Upper lobe of right lung (tissue), 1 donor: Measurements from ENCODE around the gene FANCL. TPM values are rescaled to one million over a fixed set of nuclear protein-coding genes. Genes with fewer than 3 reads are reported as not detected.

Experiments used
- ATAC-seq: fragments of 200-7000 bp; cut with Tn5 transposase; one replicate; pipeline ENCODE4 v1.9.1; 2020; ENCODE audit warnings: mild to moderate bottlenecking, moderate library complexity
- DNase-seq: peaks from one replicate; pipeline ENCODE4 v3.0.0-alpha.2; 2020
- H3K27ac ChIP-seq: fragments of 200-600 bp; one replicate; pipeline ENCODE4 v1.8.0; 2022
- H3K27me3 ChIP-seq: fragments of 200-600 bp; one replicate; pipeline ENCODE4 v1.8.0; 2022; ENCODE audit warnings: mild to moderate bottlenecking
- H3K36me3 ChIP-seq: fragments of 200-600 bp; one replicate; pipeline ENCODE4 v1.8.0; 2022
- H3K4me1 ChIP-seq: fragments of 200-600 bp; one replicate; pipeline ENCODE4 v1.8.0; 2022
- H3K4me3 ChIP-seq: fragments of 200-600 bp; one replicate; pipeline ENCODE4 v1.8.0; 2022; ENCODE audit warnings: mild to moderate bottlenecking
- H3K9me3 ChIP-seq: fragments of 200-600 bp; one replicate; pipeline ENCODE4 v1.8.0; 2022
- intact Hi-C: fragments of 100-400 bp; cut with DNase I; formaldehyde crosslinking; loops from one replicate; pipeline ENCODE4 v1.11.0; 2022
- total RNA-seq: library from RNA; stranded (reverse); fragmentation: NEBNext Ultra II Directional; extraction: Animal tissue kit (Norgen Biotek cat#: 25700); gene quantifications from one replicate; pipeline ENCODE4 v1.2.1, GENCODE V29; 2021
- TF ChIP-seq, protein P1 (sequence below): fragments of 200-600 bp; IDR thresholded peaks from one replicate; pipeline ENCODE4 v1.8.0; 2022; ENCODE audit warnings: antibody characterized with exemption
- donor health status: DM: no; HTN: yes; CAD: no; lungs with severe emphysema.

Gene FANCL
- total RNA-seq, 1 donor from 2014 or later = 17.9 TPM

DNA sequence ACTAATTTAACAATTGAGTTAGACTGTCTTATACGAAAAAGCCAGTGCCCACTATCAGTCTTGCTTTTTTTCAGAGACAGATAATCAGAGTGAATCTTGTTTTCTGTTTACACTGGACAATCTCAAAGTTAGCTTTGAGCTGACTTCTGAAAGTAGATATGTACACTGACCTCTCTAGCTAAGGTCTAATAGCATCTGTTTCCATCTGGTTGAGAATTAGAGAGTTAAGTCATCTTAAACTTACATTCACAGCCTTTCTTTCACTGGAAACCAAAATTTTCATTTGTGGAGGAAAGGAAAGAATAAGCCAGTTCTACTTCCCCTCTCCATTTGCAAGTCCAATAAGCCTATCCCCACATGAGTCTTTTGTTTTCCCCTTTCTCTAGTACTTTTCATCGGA, 105.3 kb downstream of the FANCL start:
- TF ChIP-seq, protein P1, sequence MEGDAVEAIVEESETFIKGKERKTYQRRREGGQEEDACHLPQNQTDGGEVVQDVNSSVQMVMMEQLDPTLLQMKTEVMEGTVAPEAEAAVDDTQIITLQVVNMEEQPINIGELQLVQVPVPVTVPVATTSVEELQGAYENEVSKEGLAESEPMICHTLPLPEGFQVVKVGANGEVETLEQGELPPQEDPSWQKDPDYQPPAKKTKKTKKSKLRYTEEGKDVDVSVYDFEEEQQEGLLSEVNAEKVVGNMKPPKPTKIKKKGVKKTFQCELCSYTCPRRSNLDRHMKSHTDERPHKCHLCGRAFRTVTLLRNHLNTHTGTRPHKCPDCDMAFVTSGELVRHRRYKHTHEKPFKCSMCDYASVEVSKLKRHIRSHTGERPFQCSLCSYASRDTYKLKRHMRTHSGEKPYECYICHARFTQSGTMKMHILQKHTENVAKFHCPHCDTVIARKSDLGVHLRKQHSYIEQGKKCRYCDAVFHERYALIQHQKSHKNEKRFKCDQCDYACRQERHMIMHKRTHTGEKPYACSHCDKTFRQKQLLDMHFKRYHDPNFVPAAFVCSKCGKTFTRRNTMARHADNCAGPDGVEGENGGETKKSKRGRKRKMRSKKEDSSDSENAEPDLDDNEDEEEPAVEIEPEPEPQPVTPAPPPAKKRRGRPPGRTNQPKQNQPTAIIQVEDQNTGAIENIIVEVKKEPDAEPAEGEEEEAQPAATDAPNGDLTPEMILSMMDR = no peak
- peaks cover 4% of the 10 kb centered on the region for H3K4me1 ChIP-seq
- peaks cover 3% of the 10 kb centered on the region for H3K36me3 ChIP-seq
- intact Hi-C loops = no loop called here
- H3K9me3 ChIP-seq = no peaks in the 10 kb centered on the region
- no peak overlapping the region for H3K4me3 ChIP-seq
- H3K27me3 ChIP-seq = no peaks in the 10 kb centered on the region
- ATAC-seq (no peak), DNase-seq (no peak)
- H3K27ac ChIP-seq = no peak overlapping the region

DNA sequence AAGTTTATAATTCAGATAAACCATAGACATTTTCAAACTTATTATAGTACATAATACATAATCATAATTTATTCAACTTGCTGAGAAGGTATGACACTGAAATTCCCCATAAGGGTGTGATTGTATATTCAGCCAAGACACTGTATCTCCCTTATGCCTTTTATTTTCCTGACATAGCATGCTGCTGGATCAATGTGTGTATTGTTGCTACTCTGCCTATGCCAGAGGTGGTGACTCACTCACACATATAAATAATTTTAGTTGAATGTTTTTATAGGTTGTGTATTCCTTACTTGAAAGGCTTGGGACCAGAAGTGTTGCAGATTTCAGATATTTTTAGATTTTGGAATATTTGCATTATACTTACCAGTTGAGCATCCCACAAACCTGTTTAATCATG, 107.7 kb downstream of the FANCL start:
- no peaks in the 10 kb centered on the region for H3K9me3 ChIP-seq
- H3K36me3 ChIP-seq = peaks cover 3% of the 10 kb centered on the region
- DNase-seq (no peak), ATAC-seq (no peak)
- H3K27ac ChIP-seq = no peak overlapping the region
- no peaks in the 10 kb centered on the region for H3K27me3 ChIP-seq
- peaks cover 4% of the 10 kb centered on the region for H3K4me1 ChIP-seq
- H3K4me3 ChIP-seq = no peak overlapping the region
- TF ChIP-seq, protein P1 = no peak
- intact Hi-C loops = no loop called here

DNA sequence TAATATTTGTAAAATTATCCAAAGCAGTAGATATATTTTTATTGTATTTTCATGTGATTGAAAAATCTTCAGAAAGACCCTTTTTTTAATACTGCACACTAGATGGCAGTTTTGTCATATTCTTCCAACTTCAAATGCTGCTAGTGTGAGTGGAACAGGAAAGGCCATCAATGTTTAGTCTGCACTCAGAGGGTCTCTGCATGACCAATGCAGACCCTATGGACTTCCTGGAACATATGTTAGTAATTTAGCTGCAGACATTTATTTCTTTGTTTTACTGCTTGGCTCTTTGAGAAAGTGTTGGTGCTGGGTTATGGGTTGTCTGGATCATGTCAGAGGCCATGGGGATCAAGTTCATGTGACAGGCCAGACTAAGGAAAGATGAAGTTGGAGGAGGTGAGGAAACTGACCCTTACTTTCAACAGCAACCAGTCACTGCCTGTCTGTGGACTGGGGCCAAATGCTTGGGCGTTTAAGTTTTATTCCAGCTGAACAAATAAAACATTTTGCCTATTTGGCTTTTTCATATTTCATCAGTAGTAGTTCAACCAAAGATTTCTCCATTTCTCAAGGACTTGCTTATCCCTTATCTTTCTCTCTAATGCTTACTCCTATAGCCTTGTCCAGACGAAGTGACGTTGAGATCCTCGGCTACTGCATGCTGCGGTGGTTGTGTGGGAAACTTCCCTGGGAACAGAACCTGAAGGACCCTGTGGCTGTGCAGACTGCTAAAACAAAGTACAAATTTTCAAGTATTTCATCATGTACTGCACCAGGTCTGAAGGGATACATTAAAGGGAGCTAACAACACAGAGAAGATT, 109.7 kb downstream of the FANCL start:
- H3K27me3 ChIP-seq = no peaks in the 10 kb centered on the region
- intact Hi-C loops = no loop called here
- H3K4me1 ChIP-seq = peaks cover 4% of the 10 kb centered on the region
- H3K9me3 ChIP-seq = no peaks in the 10 kb centered on the region
- H3K4me3 ChIP-seq = no peak overlapping the region
- TF ChIP-seq, protein P1 = no peak
- no peak overlapping the region for H3K27ac ChIP-seq
- DNase-seq = no peak
- ATAC-seq = peak; percentile 82
- H3K36me3 ChIP-seq = peaks cover 3% of the 10 kb centered on the region

DNA sequence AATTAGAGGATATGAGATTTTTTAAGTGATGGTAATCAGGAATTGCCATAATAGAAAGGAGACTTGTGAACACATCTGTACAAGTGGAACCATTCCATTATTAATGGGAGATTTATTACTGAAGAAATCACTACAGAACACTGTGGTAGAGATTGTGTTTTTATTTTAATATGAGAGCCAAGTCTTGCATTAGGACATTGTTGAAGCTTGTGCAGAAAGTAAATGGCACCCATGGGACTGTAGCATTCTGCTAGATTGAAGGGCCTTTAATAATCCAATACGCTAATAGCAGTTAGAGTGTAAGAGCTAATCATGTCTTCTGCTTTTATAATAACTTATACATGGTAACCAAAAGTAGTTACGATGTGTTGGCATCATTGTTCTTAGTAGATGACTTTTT, 110.9 kb downstream of the FANCL start:
- peaks cover 3% of the 10 kb centered on the region for H3K36me3 ChIP-seq
- peaks cover 4% of the 10 kb centered on the region for H3K4me1 ChIP-seq
- TF ChIP-seq, protein P1 = no peak
- ATAC-seq (no peak), DNase-seq (no peak)
- intact Hi-C loops = no loop called here
- H3K27me3 ChIP-seq = no peaks in the 10 kb centered on the region
- H3K9me3 ChIP-seq = no peaks in the 10 kb centered on the region
- H3K4me3 ChIP-seq = no peak overlapping the region
- H3K27ac ChIP-seq = no peak overlapping the region

DNA sequence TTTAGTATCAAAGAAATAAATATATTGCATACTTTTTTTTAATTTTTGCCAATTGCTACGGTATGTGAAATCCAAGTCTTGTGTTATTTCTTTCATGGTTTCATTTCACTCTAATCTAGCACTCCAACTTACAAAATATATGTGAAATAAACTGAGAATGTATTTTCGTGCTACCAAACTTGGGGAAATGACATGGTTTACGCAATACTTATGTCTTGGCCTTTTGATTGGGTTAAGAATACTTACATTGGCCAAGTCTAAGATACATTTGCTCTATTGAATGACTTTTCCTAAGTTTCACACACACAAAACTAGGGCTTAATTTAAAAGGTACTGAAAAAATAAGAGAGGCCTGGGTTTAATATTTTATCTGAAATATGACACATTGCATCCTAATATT, 114.0 kb downstream of the FANCL start:
- DNase-seq (no peak), ATAC-seq (no peak)
- Histone ChIP-seq H3K27me3 (no peaks in the 10 kb centered on the region), H3K36me3 (peaks cover 10% of the 10 kb centered on the region), H3K9me3 (no peaks in the 10 kb centered on the region), H3K4me1 (peaks cover 4% of the 10 kb centered on the region), H3K4me3 (no peak overlapping the region), H3K27ac (no peak overlapping the region)
- intact Hi-C loops = no loop called here
- TF ChIP-seq, protein P1 = no peak
